A172 (cell line): ENCODE measurements around the gene OR52K2. TPM values are rescaled to one million over a fixed set of nuclear protein-coding genes. Genes with fewer than 3 reads are reported as not detected.
"Not testable (repeated sequence)": the region's sequence is repeated elsewhere in the genome, so short reads cannot be mapped to it uniquely, and the experiment has no call there.

Experiments used
- DNase-seq: peaks from one replicate; pipeline ENCODE4 v3.0.0-alpha.2; 2015; ENCODE audit warnings: low spot score
- total RNA-seq: library from RNA; depleted of rRNA; stranded (reverse); fragments of >200 nt; shearing (Covaris generic); gene quantifications from 2 replicates; pipeline ENCODE4 v1.2.3, GENCODE V29; 2014; rRNA removed

Gene OR52K2
- not detected in 2 replicates for total RNA-seq

GRCh38 chr11:4448995-4449394, at the start of gene OR52K2:
TSS of gene OR52K2 (plus strand) at chr11:4449295. CDS start at chr11:4449340, 45 bp downstream.
- no peak for DNase-seq

- DNase-seq, result not testable (repeated sequence)
Measured at GRCh38 chr11:4406206-4406605, 42.9 kb upstream of the OR52K2 start.

DNA sequence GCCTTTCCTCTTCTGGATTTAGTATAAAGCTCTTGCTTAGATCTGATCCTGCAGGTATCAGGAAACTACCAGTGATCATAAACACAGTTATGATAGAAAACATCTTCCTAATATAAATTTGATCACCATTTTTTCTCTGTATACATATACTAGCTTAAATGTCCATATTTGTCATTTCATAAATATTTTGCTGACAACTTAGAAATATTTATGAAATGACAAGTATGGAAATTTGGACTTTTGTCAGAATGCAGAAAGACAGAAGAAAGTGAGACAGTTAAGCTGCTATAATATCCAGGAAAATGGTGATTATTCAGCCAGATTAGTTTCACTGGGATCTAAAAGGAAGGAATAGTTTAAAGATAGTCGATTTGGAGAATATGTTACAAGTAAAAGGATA, 32.8 kb upstream of the OR52K2 start:
- no peak for DNase-seq

DNA sequence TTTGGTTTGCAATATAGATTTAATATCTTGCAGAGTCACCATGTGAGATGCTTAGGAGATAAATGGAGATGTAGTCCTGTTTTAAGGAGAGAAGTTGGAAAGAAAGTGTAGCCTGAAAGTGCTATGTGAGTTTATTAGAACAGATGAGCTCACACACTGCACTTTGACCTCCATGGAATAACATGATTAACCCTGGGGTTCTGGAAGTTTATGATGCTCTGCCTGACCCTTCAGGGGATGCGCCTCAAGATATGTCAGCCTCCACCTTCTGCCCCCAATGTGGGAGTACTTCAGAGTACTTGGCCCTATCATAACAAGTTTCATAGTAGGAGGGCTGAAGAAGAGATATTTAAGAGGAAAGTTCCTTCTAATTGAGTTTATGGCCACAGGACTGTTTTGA, 32.3 kb upstream of the OR52K2 start:
- DNase-seq, result no peak

GRCh38 chr11:4418403-4418802, 30.7 kb upstream of the OR52K2 start:
- no peak for DNase-seq

- no peak for DNase-seq
Measured at GRCh38 chr11:4430051-4430450, 19.0 kb upstream of the OR52K2 start.

DNA sequence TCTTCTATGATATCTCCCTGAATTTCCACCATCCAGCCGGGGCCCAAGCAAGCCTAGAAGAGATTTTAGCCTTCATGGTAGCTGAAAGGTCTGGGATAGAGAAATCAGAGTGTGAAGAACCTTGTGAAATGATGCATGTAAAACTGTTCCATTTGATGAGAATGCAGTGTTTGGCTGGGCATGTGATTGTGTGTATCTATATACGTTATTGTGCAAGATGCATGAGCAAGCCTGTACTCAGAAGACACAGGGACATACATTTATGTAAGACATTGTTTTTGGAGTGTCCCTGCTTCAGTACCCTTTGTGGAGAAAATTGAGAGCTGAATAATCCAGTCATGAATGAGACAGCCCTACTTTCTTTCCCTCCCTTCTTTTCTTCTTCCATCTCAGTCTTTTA, 15.2 kb upstream of the OR52K2 start:
- DNase-seq, result no peak

GRCh38 chr11:4436411-4436810, 12.7 kb upstream of the OR52K2 start:
- no peak for DNase-seq

DNA sequence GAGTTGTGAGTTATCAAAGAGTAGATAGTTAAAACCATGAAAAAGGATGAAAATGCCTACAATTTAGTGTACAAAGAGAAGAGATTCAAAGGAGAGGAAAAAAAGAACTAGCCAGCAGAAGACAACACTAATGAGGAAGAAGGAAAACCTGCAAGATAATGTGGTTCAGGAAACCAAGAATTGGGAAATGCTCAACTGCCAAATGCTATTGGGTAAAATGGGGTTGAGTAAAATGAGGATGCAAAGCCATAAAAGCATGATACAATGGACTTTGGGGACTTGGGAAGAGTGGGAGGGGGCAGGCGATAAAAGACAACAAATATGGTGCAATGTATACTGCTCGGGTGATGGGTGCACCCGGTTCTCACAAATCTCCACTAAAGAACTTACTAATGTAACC, 7.6 kb upstream of the OR52K2 start:
- DNase-seq, result no peak

DNA sequence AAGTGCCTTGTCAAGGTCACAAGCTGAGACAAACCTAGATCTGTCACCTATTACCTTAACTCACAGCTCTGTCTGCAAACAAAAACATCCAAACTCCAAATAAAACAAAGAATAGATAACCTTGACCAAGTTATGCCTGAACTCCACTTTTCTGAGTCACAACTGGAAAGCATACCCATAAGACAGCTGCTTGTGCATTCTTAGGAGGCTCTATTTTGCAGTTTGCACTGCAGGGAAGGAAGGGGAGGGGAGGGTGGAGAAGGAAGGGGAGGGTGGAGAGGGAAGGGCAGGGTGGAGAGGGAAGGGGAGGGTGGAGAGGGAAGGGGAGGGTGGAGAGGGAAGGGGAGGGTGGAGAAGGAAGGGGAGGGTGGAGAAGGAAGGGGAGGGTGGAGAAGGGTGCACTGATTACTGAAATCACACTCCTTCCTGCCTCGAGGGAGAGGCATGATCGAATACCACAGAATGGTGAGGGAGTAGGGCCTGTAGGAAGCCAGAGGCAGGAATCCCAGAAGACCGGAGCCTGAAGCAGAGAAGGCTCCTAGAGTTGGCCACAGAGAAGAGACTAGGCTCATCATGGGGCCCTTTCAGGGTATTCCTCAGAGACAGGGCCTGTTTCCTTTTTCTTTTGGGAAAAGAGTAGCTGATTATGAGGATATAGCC, 5.7 kb upstream of the OR52K2 start:
- DNase-seq, result no peak

DNA sequence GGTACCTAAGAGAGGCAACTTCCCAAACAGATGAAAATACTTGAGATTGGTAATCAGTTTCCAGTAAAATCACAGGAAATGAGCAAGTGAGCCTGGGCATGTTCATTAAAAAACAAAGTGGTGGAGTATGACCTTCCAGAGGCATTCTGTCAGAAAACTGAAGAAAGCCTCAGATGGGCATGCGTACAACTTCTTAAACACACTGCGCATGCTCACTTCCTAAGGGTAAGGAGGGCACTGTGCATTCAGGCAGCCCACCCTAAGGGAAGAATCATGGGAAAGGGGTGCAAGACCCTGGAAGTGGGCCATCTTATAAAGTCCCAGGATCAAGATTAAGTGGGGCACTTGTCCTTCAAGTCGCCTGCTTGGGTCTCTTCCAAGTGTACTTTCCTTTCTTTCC, 4.0 kb downstream of the OR52K2 start:
- no peak for DNase-seq

- DNase-seq, result no peak
Measured at GRCh38 chr11:4454021-4454420, 4.9 kb downstream of the OR52K2 start.

GRCh38 chr11:4455419-4455818, 6.3 kb downstream of the OR52K2 start:
- no peak for DNase-seq

GRCh38 chr11:4459500-4459899, 10.4 kb downstream of the OR52K2 start:
- no peak for DNase-seq

GRCh38 chr11:4460151-4460550, 11.1 kb downstream of the OR52K2 start:
- no peak for DNase-seq

GRCh38 chr11:4464216-4465159, 15.4 kb downstream of the OR52K2 start:
- peak; percentile 13 for DNase-seq

GRCh38 chr11:4465407-4465806, 16.3 kb downstream of the OR52K2 start:
- no peak for DNase-seq

DNA sequence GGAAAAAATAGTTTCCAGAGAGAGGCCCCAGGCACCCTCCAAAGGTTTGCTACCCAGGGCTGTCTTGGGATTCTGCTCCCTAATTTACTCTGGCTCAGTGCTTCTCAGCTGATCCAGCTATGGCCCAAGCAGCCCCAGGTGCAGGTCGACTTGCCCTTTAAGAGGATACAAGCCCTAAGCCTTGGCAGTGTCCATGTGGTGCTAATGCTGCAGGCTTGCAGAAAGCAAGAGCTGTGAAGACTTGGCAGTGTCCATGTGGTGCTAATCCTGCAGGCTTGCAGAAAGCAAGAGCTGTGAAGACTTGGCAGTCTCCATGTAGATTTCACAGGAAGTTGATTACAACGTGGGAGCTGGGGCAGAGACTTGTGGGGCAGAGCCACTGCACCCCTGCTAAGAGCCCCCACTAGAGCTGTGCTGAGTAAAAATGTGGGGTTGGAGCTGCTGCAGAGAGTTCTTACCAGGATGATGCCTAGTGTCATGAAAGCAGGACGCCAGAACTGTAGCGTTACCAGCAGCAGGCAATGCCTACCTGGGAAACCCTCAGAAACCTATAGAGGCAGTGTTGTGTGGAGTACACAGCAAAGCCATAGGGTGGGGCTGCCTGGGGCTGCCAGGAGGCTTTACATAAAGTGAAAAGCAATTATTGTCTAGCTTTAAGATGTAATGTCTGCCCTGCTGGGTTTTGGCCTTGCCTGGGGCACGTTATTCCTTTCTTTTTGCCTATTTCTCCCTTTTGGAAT, 17.2 kb downstream of the OR52K2 start:
- DNase-seq, result no peak

DNA sequence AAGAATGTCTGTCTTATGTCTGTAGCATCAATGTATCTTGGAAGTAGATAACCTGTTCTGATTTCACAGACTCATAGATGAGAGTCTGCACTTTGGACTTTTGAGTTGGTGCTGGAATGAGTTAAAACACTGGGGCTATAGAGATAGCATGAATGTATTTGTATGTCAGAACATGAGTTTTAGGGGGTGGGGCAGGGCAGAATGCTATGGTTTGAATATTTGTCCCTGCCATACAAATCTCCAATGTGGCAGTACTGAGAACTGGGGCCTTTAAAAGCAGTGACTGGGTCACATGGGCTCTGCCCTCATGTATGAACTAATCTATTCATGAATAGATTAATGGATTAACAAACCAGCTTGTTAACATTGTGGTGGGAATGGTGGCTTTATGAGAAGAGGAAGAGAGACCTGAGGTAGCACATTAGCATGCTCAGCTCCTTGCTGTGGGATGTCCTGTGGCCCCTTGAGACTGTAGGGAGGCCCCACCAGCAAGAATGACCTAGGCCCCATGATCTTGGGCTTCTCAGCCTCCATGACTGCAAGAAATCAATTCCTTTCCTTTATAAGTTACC, 17.9 kb downstream of the OR52K2 start:
- no peak for DNase-seq

GRCh38 chr11:4467811-4468606, 18.9 kb downstream of the OR52K2 start:
- no peak for DNase-seq

GRCh38 chr11:4479644-4480043, 30.5 kb downstream of the OR52K2 start:
- DNase-seq, result no peak
